Choroid plexus epithelial cell (primary cell): ENCODE data around the gene ZNF562.

Experiments
- DNase-seq: peaks from one replicate; pipeline ENCODE4 v3.0.0-alpha.2; 2010; ENCODE audit warnings: low read depth
- H3K4me3 ChIP-seq: 2 replicates; pipeline ENCODE4 v1.5.1; 2011; ENCODE audit warnings: low read depth, mild to moderate bottlenecking, control low read depth, low read length, moderate library complexity
- CTCF ChIP-seq: conservative IDR thresholded peaks from 2 replicates; pipeline ENCODE4 v1.5.1; 2011; ENCODE audit warnings: low read depth, mild to moderate bottlenecking, control low read depth, inconsistent platforms, low read length, moderate library complexity

Gene ZNF562

GRCh38 chr19:9615844-9616243 is 59.1 kb downstream of the ZNF562 start:
- no peak for TF ChIP-seq CTCF
- no peak overlapping the region for H3K4me3 ChIP-seq
- DNase-seq = no peak

GRCh38 chr19:9610484-9611113 is 64.3 kb downstream of the ZNF562 start:
- H3K4me3 ChIP-seq = no peak overlapping the region
- DNase-seq = no peak
- no peak for TF ChIP-seq CTCF

GRCh38 chr19:9608912-9609311 is 66.0 kb downstream of the ZNF562 start:
- no peak for TF ChIP-seq CTCF
- DNase-seq = no peak
- H3K4me3 ChIP-seq = no peak overlapping the region

- DNase-seq = peak; percentile 77
- no peak for TF ChIP-seq CTCF
- no peak overlapping the region for H3K4me3 ChIP-seq
Measured at GRCh38 chr19:9597027-9597426, 77.9 kb downstream of the ZNF562 start.
